ENCODE results near the gene RFTN1.

- TF ChIP-seq EZH2 (IDR thresholded peaks at IDR 0.05), result no peak
- no peak for TF ChIP-seq CTCF (IDR thresholded peaks at IDR 0.05)
These were observed 212.0 kb downstream of the RFTN1 start for GRCh38 chr3:16301507-16301906.
